DOHH2 (cell line): ENCODE data around the gene GRID1.

ENCODE experiments used
- H3F3A ChIP-seq: fragments of 200-600 bp; sonication (generic), shearing (Covaris generic); 2 replicates; pipeline ENCODE4 v1.6.0; 2016; ENCODE audit warnings: antibody characterized with exemption, mild to moderate bottlenecking; ENCODE audit not compliant: control insufficient read depth, insufficient read depth
- H3K27ac ChIP-seq: fragments of 200-600 bp; sonication (generic); 2 replicates; pipeline ENCODE4 v1.5.1; 2014; ENCODE audit warnings: low read depth, mild to moderate bottlenecking, low read length, moderate library complexity
- H3K27me3 ChIP-seq: fragments of 200-600 bp; sonication (generic); 2 replicates; pipeline ENCODE4 v1.6.1; 2014; ENCODE audit warnings: mild to moderate bottlenecking, low read length, mixed read lengths; ENCODE audit not compliant: control insufficient read depth
- H3K36me3 ChIP-seq: fragments of 200-600 bp; sonication (generic); 2 replicates; pipeline ENCODE4 v1.6.1; 2014; ENCODE audit warnings: mild to moderate bottlenecking, low read length, moderate library complexity, mixed read lengths; ENCODE audit not compliant: control insufficient read depth
- H3K4me1 ChIP-seq: fragments of 200-600 bp; sonication (generic); 2 replicates; pipeline ENCODE4 v1.6.1; 2014; ENCODE audit warnings: mild to moderate bottlenecking, low read length, mixed read lengths; ENCODE audit not compliant: control insufficient read depth
- H3K4me2 ChIP-seq: fragments of 200-600 bp; sonication (generic); 2 replicates; pipeline ENCODE4 v1.6.0; 2014; ENCODE audit warnings: mild to moderate bottlenecking, low read length, moderate library complexity
- H3K4me3 ChIP-seq: fragments of 200-600 bp; sonication (generic); 2 replicates; pipeline ENCODE4 v1.5.1; 2014; ENCODE audit warnings: mild to moderate bottlenecking, low read length, mixed read lengths
- H3K79me2 ChIP-seq: fragments of 200-600 bp; sonication (generic); 2 replicates; pipeline ENCODE4 v1.6.1; 2014; ENCODE audit warnings: mild to moderate bottlenecking, low read length, mixed read lengths; ENCODE audit not compliant: control insufficient read depth
- H3K9me2 ChIP-seq: fragments of 200-600 bp; sonication (generic); replicated peaks from 2 replicates; pipeline ENCODE4 v1.6.1; 2014; ENCODE audit warnings: mild to moderate bottlenecking, low read length, mixed read lengths; ENCODE audit not compliant: control insufficient read depth
- H3K9me3 ChIP-seq: fragments of 200-600 bp; sonication (generic); 2 replicates; pipeline ENCODE4 v1.6.1; 2014; ENCODE audit warnings: antibody characterized with exemption, low read length, mixed read lengths; ENCODE audit not compliant: control insufficient read depth, insufficient read depth
- H4K20me1 ChIP-seq: fragments of 200-600 bp; sonication (generic); 2 replicates; pipeline ENCODE4 v1.6.0; 2014; ENCODE audit warnings: low read depth, mild to moderate bottlenecking, antibody characterized with exemption, low read length, moderate library complexity; ENCODE audit not compliant: control insufficient read depth, insufficient read depth
- EZH2phosphoT487 ChIP-seq: fragments of 200-600 bp; sonication (generic); IDR thresholded peaks from 2 replicates; pipeline ENCODE4 v1.6.1; 2017; ENCODE audit warnings: borderline replicate concordance, mild to moderate bottlenecking, antibody characterized with exemption, low read length, moderate library complexity, mixed read lengths
- TF ChIP-seq, protein P1 (sequence below): fragments of 200-600 bp; sonication (generic); IDR thresholded peaks from one replicate; pipeline ENCODE4 v1.5.1; 2014; ENCODE audit warnings: antibody characterized with exemption, mild to moderate bottlenecking, low read depth, low read length; ENCODE audit not compliant: poor library complexity, severe bottlenecking

The GRID1 gene

DNA sequence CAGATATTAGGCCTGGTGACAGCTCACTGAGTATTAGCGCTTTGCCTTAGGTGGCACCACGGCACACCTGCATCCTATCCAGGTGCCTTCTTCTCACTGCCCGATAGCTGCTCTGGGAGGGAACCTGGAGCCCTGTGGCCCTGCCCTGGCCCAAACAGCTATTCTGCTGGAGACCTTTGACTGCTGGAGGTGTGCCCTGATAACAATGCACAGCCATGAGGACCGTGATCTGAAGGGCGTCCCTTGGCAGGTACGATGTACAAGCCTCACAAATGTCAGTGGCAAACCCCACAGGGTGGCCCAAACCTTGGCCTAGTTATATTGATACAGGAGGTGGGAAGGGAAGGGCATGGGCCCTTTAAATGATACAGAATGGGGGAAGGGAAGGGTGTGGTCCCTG lies 259.5 kb downstream of the GRID1 start:
- Histone ChIP-seq H4K20me1 (no peaks in the 10 kb centered on the region), H3K27me3 (no peaks in the 10 kb centered on the region), H3F3A (no peaks in the 10 kb centered on the region), H3K4me1 (no peaks in the 10 kb centered on the region), H3K4me3 (no peak overlapping the region), H3K27ac (no peak overlapping the region), H3K36me3 (no peaks in the 10 kb centered on the region), H3K9me2 (no peaks in the 10 kb centered on the region), H3K4me2 (no peak overlapping the region), H3K79me2 (no peaks in the 10 kb centered on the region), H3K9me3 (no peaks in the 10 kb centered on the region)
- TF ChIP-seq EZH2phosphoT487 = no peak
- TF ChIP-seq, protein P1, sequence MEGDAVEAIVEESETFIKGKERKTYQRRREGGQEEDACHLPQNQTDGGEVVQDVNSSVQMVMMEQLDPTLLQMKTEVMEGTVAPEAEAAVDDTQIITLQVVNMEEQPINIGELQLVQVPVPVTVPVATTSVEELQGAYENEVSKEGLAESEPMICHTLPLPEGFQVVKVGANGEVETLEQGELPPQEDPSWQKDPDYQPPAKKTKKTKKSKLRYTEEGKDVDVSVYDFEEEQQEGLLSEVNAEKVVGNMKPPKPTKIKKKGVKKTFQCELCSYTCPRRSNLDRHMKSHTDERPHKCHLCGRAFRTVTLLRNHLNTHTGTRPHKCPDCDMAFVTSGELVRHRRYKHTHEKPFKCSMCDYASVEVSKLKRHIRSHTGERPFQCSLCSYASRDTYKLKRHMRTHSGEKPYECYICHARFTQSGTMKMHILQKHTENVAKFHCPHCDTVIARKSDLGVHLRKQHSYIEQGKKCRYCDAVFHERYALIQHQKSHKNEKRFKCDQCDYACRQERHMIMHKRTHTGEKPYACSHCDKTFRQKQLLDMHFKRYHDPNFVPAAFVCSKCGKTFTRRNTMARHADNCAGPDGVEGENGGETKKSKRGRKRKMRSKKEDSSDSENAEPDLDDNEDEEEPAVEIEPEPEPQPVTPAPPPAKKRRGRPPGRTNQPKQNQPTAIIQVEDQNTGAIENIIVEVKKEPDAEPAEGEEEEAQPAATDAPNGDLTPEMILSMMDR = no peak

DNA sequence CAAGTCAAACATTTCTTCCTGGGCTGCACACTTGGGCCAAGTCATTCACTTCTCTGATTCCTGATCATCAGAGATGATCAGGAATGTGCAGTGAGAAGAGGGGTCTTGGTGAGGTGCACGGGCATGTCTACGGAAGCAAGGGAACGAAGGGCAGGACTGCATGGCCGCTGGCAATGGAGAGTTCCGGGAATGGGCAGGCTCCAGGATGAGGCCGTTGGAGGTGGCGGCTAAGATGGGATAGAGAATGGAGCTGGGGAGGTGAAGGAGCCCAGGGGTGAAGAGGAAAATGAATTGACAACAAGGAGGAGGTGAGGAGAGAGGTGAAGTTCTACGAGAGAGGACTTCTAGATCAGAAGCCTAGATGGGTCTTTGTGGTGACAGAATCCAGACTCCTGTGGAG lies 260.0 kb downstream of the GRID1 start:
- no peaks in the 10 kb centered on the region for H3K27me3 ChIP-seq
- no peaks in the 10 kb centered on the region for H3K79me2 ChIP-seq
- no peak overlapping the region for H3K4me2 ChIP-seq
- H3K36me3 ChIP-seq = no peaks in the 10 kb centered on the region
- no peaks in the 10 kb centered on the region for H3K4me1 ChIP-seq
- H3K9me2 ChIP-seq = no peaks in the 10 kb centered on the region
- H3K4me3 ChIP-seq = no peak overlapping the region
- H3K9me3 ChIP-seq = no peaks in the 10 kb centered on the region
- no peaks in the 10 kb centered on the region for H4K20me1 ChIP-seq
- no peak overlapping the region for H3K27ac ChIP-seq
- no peaks in the 10 kb centered on the region for H3F3A ChIP-seq
- TF ChIP-seq EZH2phosphoT487 = no peak
- TF ChIP-seq, protein P1 = no peak

DNA sequence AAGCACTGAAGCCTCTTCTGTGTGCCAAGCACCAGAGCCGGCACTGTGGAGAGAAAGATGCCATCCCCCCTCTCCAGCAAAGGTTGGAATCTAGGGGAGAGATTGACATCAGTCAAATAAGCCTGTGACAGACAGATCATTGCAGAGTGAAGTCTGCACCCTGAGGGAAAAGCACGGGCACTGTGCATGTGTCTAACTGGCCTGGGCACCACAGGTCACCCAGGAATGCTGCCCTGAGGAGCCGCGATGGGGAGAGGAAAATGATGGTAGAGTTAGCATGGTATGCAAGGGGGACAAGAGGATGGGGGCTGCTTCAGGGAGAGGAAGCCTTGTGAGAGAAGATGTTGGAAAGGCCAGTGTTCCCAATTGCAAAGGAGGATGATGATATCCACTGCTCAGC lies 261.0 kb downstream of the GRID1 start:
- no peaks in the 10 kb centered on the region for H3K4me1 ChIP-seq
- no peaks in the 10 kb centered on the region for H3F3A ChIP-seq
- TF ChIP-seq EZH2phosphoT487 = no peak
- TF ChIP-seq, protein P1 = no peak
- no peaks in the 10 kb centered on the region for H3K79me2 ChIP-seq
- H3K27me3 ChIP-seq = no peaks in the 10 kb centered on the region
- H3K36me3 ChIP-seq = no peaks in the 10 kb centered on the region
- no peaks in the 10 kb centered on the region for H3K9me2 ChIP-seq
- no peaks in the 10 kb centered on the region for H4K20me1 ChIP-seq
- no peak overlapping the region for H3K27ac ChIP-seq
- no peak overlapping the region for H3K4me2 ChIP-seq
- H3K9me3 ChIP-seq = no peaks in the 10 kb centered on the region
- no peak overlapping the region for H3K4me3 ChIP-seq

DNA sequence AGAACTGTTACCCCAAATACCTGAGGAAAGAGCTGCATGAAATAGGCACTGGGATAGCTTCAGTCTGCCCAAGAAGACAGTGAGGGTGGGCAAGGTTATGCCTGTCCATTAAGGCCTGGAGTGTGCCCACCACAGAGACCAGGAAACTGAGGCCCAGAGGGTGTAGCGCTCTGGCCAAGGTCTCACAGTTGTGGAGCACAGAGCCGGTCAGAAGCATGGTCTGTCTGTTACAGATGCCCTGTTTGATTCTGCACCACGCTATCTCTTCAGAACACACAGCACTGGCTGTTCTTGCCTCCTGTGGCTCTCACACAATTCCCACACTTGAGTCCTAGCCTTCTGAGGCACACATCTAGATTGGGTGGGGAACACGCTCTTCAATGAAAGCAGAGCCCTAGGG lies 261.4 kb downstream of the GRID1 start:
- Histone ChIP-seq H3K27me3 (no peaks in the 10 kb centered on the region), H3K4me1 (no peaks in the 10 kb centered on the region), H4K20me1 (no peaks in the 10 kb centered on the region), H3K9me3 (no peaks in the 10 kb centered on the region), H3K4me3 (no peak overlapping the region), H3K27ac (no peak overlapping the region), H3F3A (no peaks in the 10 kb centered on the region), H3K9me2 (no peaks in the 10 kb centered on the region), H3K79me2 (no peaks in the 10 kb centered on the region), H3K4me2 (no peak overlapping the region), H3K36me3 (no peaks in the 10 kb centered on the region)
- TF ChIP-seq, protein P1 = no peak
- TF ChIP-seq EZH2phosphoT487 = no peak
